ENCODE results near the gene SEPTIN10. TPM values are rescaled to one million over a fixed set of nuclear protein-coding genes. Genes with fewer than 3 reads are reported as not detected.
A peak's percentile ranks its signal among the peaks of the same experiment; 100 is the strongest.

SEPTIN10 gene
- total and polyA plus RNA-seq, 7 donors = 36.1 to 178 (median 122) TPM

GRCh38 chr2:109619032-109619615 is 5.4 kb upstream of the SEPTIN10 start:
- intact Hi-C loops (cut with DNase I) = no loop called here
- TF ChIP-seq CTCF (IDR thresholded peaks at IDR 0.05) (no peak), POLR2AphosphoS5 (IDR thresholded peaks at IDR 0.05) (no peak), POLR2A (IDR thresholded peaks at IDR 0.05) (no peak), EP300 (IDR thresholded peaks at IDR 0.05) (no peak)
- no peak for DNase-seq
- Histone ChIP-seq H3K36me3 (no peaks in the 10 kb centered on the region), H3K9me3 (no peaks in the 10 kb centered on the region), H3K27me3 (no peaks in the 10 kb centered on the region), H3K4me3 (no peak overlapping the region), H3K4me1 (peaks cover 0 to 31% (median 27%) of the 10 kb centered on the region in 4 donors), H3K27ac (no peak overlapping the region)
- 25 to 68% methylated on average over 4 of the region's 4 CpGs for WGBS, 2 donors

- TF ChIP-seq EP300 (IDR thresholded peaks at IDR 0.05) (no peak), CTCF (IDR thresholded peaks at IDR 0.05) (no peak), POLR2AphosphoS5 (IDR thresholded peaks at IDR 0.05) (no peak), POLR2A (IDR thresholded peaks at IDR 0.05) (no peak)
- DNase-seq = no peak
- H3K4me3 ChIP-seq = peak overlapping the region in 3 of 4 donors; percentile 67 to 85 (median 72)
- H3K9me3 ChIP-seq = no peaks in the 10 kb centered on the region
- intact Hi-C loops (cut with DNase I) = no loop called here
- H3K27ac ChIP-seq = no peak overlapping the region
- 45 to 65% methylated on average over 5 of the region's 5 CpGs for WGBS, 2 donors
- no peaks in the 10 kb centered on the region for H3K36me3 ChIP-seq
- no peaks in the 10 kb centered on the region for H3K27me3 ChIP-seq
- H3K4me1 ChIP-seq = peaks cover 0 to 46% (median 42%) of the 10 kb centered on the region in 4 donors
Observed at GRCh38 chr2:109616184-109616583, 2.4 kb upstream of the SEPTIN10 start.

- H3K9me3 ChIP-seq = no peaks in the 10 kb centered on the region
- intact Hi-C loops (cut with DNase I) = loop anchor here (2.0 kb wide), 1 partner anchor 75 kb away; no protein-coding TSS in a partner anchor
- peak overlapping the region; percentile 66 to 85 (median 70) for H3K4me3 ChIP-seq
- WGBS, 2 donors = 25 to 30% methylated on average over 24 of the region's 24 CpGs
- H3K36me3 ChIP-seq = no peaks in the 10 kb centered on the region
- no peak for DNase-seq
- peak overlapping the region; percentile 93 to 100 (median 99) for H3K27ac ChIP-seq
- TF ChIP-seq POLR2A (IDR thresholded peaks at IDR 0.05) (no peak), CTCF (IDR thresholded peaks at IDR 0.05) (peak in 1 of 4 experiments; percentile 21), POLR2AphosphoS5 (IDR thresholded peaks at IDR 0.05) (no peak)
- H3K4me1 ChIP-seq = peaks cover 0 to 50% (median 45%) of the 10 kb centered on the region in 4 donors
- H3K27me3 ChIP-seq = no peaks in the 10 kb centered on the region
Observed at GRCh38 chr2:109615637-109616144, 1.9 kb upstream of the SEPTIN10 start.

- 3 to 7% methylated on average over 90 of the region's 90 CpGs for WGBS, 2 donors
- Histone ChIP-seq H3K36me3 (no peaks in the 10 kb centered on the region), H3K4me3 (peak overlapping the region; percentile 66 to 85 (median 70)), H3K27me3 (no peaks in the 10 kb centered on the region), H3K27ac (peak overlapping the region; percentile 93 to 100 (median 99)), H3K9me3 (no peaks in the 10 kb centered on the region), H3K4me1 (peaks cover 0 to 56% (median 51%) of the 10 kb centered on the region in 4 donors)
- TF ChIP-seq POLR2AphosphoS5 (IDR thresholded peaks at IDR 0.05) (no peak), CTCF (IDR thresholded peaks at IDR 0.05) (no peak), POLR2A (IDR thresholded peaks at IDR 0.05) (no peak), EP300 (IDR thresholded peaks at IDR 0.05) (no peak)
- peak; percentile 71 for DNase-seq
- intact Hi-C loops (cut with DNase I) = loop anchor here (2.0 to 5.0 kb wide), 5 partner anchors 68 to 443 kb away; no protein-coding TSS in a partner anchor
Observed at GRCh38 chr2:109614715-109615636, 1.2 kb upstream of the SEPTIN10 start.

All from sigmoid colon (tissue), 7 donors.